ENCODE results near the gene BDNF. TPM values are rescaled to one million over a fixed set of nuclear protein-coding genes. Genes with fewer than 3 reads are reported as not detected.

Gene BDNF
- total and polyA plus RNA-seq, 2 experiments from 2014 or later, result 5.1 to 5.2 TPM

GRCh38 chr11:27610946-27611345 is 89.3 kb downstream of the BDNF start:
- Mint-ChIP-seq H3K27me3 (ENCODE audit: insufficient read depth, low read depth, poor library complexity) (peaks cover 7% of the 10 kb centered on the region), H3K4me1 (peaks cover 10% of the 10 kb centered on the region), H3K36me3 (ENCODE audit: low read depth) (peaks cover 8% of the 10 kb centered on the region; the same call in 2 of the 3 replicates), H3K4me3 (no peak overlapping the region), H3K9me3 (no peaks in the 10 kb centered on the region; the same call in 2 of the 3 replicates), H3K27ac (no peak overlapping the region)
- TF ChIP-seq ZNF331 (CRISPR knock-in tag; IDR thresholded peaks at IDR 0.05; ENCODE audit: low read depth) (no peak), CTCF (conservative IDR thresholded peaks at IDR 0.05; ENCODE audit: low read depth in 2 of 2) (no peak), NANOG (IDR thresholded peaks at IDR 0.05; ENCODE audit: borderline replicate concordance) (no peak), POLR2AphosphoS5 (IDR thresholded peaks at IDR 0.05; ENCODE audit: low read depth) (no peak), ZNF114 (CRISPR knock-in tag; IDR thresholded peaks at IDR 0.05) (no peak), STAT1 (IDR thresholded peaks at IDR 0.05; ENCODE audit: unreplicated experiment) (no peak), ZNF462 (CRISPR knock-in tag; IDR thresholded peaks at IDR 0.05) (no peak), EZH2phosphoT487 (IDR thresholded peaks at IDR 0.05; ENCODE audit: unreplicated experiment) (no peak), REST (IDR thresholded peaks at IDR 0.05; ENCODE audit: unreplicated experiment) (no peak), JUNB (IDR thresholded peaks at IDR 0.05; ENCODE audit: unreplicated experiment) (no peak), CREB1 (CRISPR knock-in tag; IDR thresholded peaks at IDR 0.05; ENCODE audit: low read depth) (no peak), EZH2 (IDR thresholded peaks at IDR 0.05; ENCODE audit: low read depth, unreplicated experiment) (no peak), ETS1 (IDR thresholded peaks at IDR 0.05) (no peak)
- H3K79me2 ChIP-seq (replicated peaks; ENCODE audit: insufficient read depth), result no peaks in the 10 kb centered on the region
- H3K27ac ChIP-seq (ENCODE audit: low read depth), result no peak overlapping the region
- H2AFZ ChIP-seq, result no peak overlapping the region
- H3K27me3 ChIP-seq (ENCODE audit: insufficient read depth), result peaks cover 31% of the 10 kb centered on the region
- H3F3A ChIP-seq (replicated peaks; ENCODE audit: low read depth), result peaks cover 11% of the 10 kb centered on the region
- no peaks in the 10 kb centered on the region for H3K9me2 ChIP-seq (ENCODE audit: insufficient read depth)
- ATAC-seq, result no peak
- peaks cover 6% of the 10 kb centered on the region; the same call in 1 of the 2 replicates for H3K36me3 ChIP-seq (ENCODE audit: insufficient read depth)
- no peaks in the 10 kb centered on the region; the same call in 1 of the 2 replicates for H3K4me1 ChIP-seq (ENCODE audit: insufficient read depth)
- 0 out of 2 replicates have a peak, but pooled peaks cover 7% of the 10 kb centered on the region for H4K20me1 ChIP-seq (replicated peaks; ENCODE audit: insufficient read depth)
- no peak overlapping the region for H3K4me3 ChIP-seq
- H3K4me2 ChIP-seq, result no peak overlapping the region
- DNase-seq (ENCODE audit: low spot score), result no peak

Measured in GM23338 (cell line).